GM23248 (cell line): Measurements from ENCODE around the gene MT1B. TPM values are rescaled to one million over a fixed set of nuclear protein-coding genes. Genes with fewer than 3 reads are reported as not detected.
A peak's percentile ranks its signal among the peaks of the same experiment; 100 is the strongest.

Experiments used
- DNase-seq: peaks from one replicate; pipeline ENCODE4 v3.0.0-alpha.2; 2015
- H2AFZ ChIP-seq: fragments of 200-600 bp; sonication (generic); 2 replicates; pipeline ENCODE4 v1.6.1; 2016; ENCODE audit warnings: antibody characterized with exemption
- H3F3A ChIP-seq: fragments of 200-600 bp; sonication (generic); 2 replicates; pipeline ENCODE4 v1.6.1; 2016; ENCODE audit warnings: mild to moderate bottlenecking, antibody characterized with exemption, mixed run types; ENCODE audit not compliant: insufficient read depth
- H3K27ac ChIP-seq: fragments of 200-600 bp; sonication (generic); 2 replicates; pipeline ENCODE4 v1.5.1; 2016; ENCODE audit warnings: mild to moderate bottlenecking
- H3K27me3 ChIP-seq: fragments of 200-600 bp; sonication (generic); replicated peaks from 2 replicates; pipeline ENCODE4 v1.6.1; 2016; ENCODE audit warnings: mild to moderate bottlenecking; ENCODE audit not compliant: insufficient read depth
- H3K36me3 ChIP-seq: fragments of 200-600 bp; sonication (generic); 2 replicates; pipeline ENCODE4 v1.6.1; 2016; ENCODE audit warnings: low read depth, mild to moderate bottlenecking
- H3K4me1 ChIP-seq: fragments of 200-600 bp; sonication (generic); 2 replicates; pipeline ENCODE4 v1.6.1; 2016; ENCODE audit warnings: mild to moderate bottlenecking; ENCODE audit not compliant: insufficient read depth
- H3K4me2 ChIP-seq: fragments of 200-600 bp; sonication (generic); one replicate; pipeline ENCODE4 v1.6.1; 2016; ENCODE audit warnings: mild to moderate bottlenecking; ENCODE audit not compliant: unreplicated experiment
- H3K4me3 ChIP-seq: fragments of 200-600 bp; sonication (generic); 2 replicates; pipeline ENCODE4 v1.5.1; 2016; ENCODE audit warnings: mild to moderate bottlenecking
- H3K79me2 ChIP-seq: fragments of 200-600 bp; sonication (generic); 2 replicates; pipeline ENCODE4 v1.6.1; 2016; ENCODE audit warnings: mild to moderate bottlenecking; ENCODE audit not compliant: insufficient read depth
- H3K9ac ChIP-seq: fragments of 200-600 bp; sonication (generic); 2 replicates; pipeline ENCODE4 v1.6.1; 2016; ENCODE audit warnings: mild to moderate bottlenecking
- H3K9me2 ChIP-seq: fragments of 200-600 bp; sonication (generic); 2 replicates; pipeline ENCODE4 v1.6.1; 2016; ENCODE audit warnings: mixed run types, mild to moderate bottlenecking, moderate library complexity; ENCODE audit not compliant: insufficient read depth
- H3K9me3 ChIP-seq: fragments of 200-600 bp; sonication (generic); one replicate; pipeline ENCODE4 v1.6.1; 2017; ENCODE audit warnings: low read depth
- H4K20me1 ChIP-seq: fragments of 200-600 bp; sonication (generic); 2 replicates; pipeline ENCODE4 v1.6.0; 2016; ENCODE audit not compliant: insufficient read depth
- EZH2 ChIP-seq: fragments of 200-600 bp; sonication (generic); IDR thresholded peaks from 2 replicates; pipeline ENCODE4 v1.6.1; 2018; ENCODE audit warnings: antibody characterized with exemption, mild to moderate bottlenecking; ENCODE audit not compliant: insufficient read depth, poor library complexity, severe bottlenecking
- EZH2phosphoT487 ChIP-seq: fragments of 200-600 bp; sonication (generic); IDR thresholded peaks from 2 replicates; pipeline ENCODE4 v1.6.1; 2018; ENCODE audit warnings: antibody characterized with exemption, moderate library complexity, mild to moderate bottlenecking, low read depth; ENCODE audit not compliant: insufficient read depth
- WGBS, 2 experiments: methylation state at CpG; one replicate each; pipeline ENCODE4 v1.1.6; 2015 to 2017; ENCODE audit warnings: low lambda C conversion rate in 2 of 2, low coverage in 1 of 2; ENCODE audit errors: missing lambda C conversion rate in 2 of 2; 5-methylcytosine and 5-hydroxymethylcytosine counted together
- in situ Hi-C: fragments of 300-500 bp; cut with MboI; formaldehyde crosslinking; loops from 2 replicates; pipeline ENCODE4 v1.15.0; 2020
- polyA plus RNA-seq: library from polyadenylated mRNA; unstranded; fragments of >200 nt; fragmentation: Nextera tagmentation; extraction: Ambion mirVana; gene quantifications from 2 replicates; pipeline ENCODE4 v1.2.1, GENCODE V29; 2016
- total RNA-seq: library from RNA; depleted of rRNA; stranded (reverse); fragments of >200 nt; shearing (Covaris generic); gene quantifications from 2 replicates; pipeline ENCODE4 v1.2.3, GENCODE V29; 2014

MT1B gene
- total and polyA plus RNA-seq, 2 experiments from 2014 or later, result not detected

GRCh38 chr16:56615353-56615752 is 36.3 kb upstream of the MT1B start:
- Histone ChIP-seq H3K36me3 (no peaks in the 10 kb centered on the region), H3K9me3 (no peaks in the 10 kb centered on the region), H3K4me2 (no peak overlapping the region), H3F3A (peaks cover 47% of the 10 kb centered on the region), H3K9ac (no peak overlapping the region), H2AFZ (no peak overlapping the region), H3K9me2 (no peaks in the 10 kb centered on the region), H3K79me2 (0 out of 2 replicates have a peak, but pooled peaks cover 3% of the 10 kb centered on the region), H4K20me1 (no peaks in the 10 kb centered on the region), H3K27me3 (no peaks in the 10 kb centered on the region), H3K4me1 (peaks cover 58% of the 10 kb centered on the region), H3K4me3 (no peak overlapping the region), H3K27ac (peak overlapping the region; percentile 74)
- DNase-seq, result peak; percentile 72
- in situ Hi-C loops, result no loop called here
- no peak for TF ChIP-seq EZH2
- TF ChIP-seq EZH2phosphoT487, result no peak
- 65 to 69% methylated on average over 3 of the region's 3 CpGs for WGBS, 2 experiments

- Histone ChIP-seq H3K27ac (no peak overlapping the region; the same call in 1 of the 2 replicates), H3K36me3 (no peaks in the 10 kb centered on the region), H3K9me2 (no peaks in the 10 kb centered on the region), H3K27me3 (no peaks in the 10 kb centered on the region), H3K9me3 (no peaks in the 10 kb centered on the region), H3K4me1 (peaks cover 45% of the 10 kb centered on the region), H3K9ac (peak overlapping the region; percentile 65), H4K20me1 (no peaks in the 10 kb centered on the region), H3K4me2 (peak overlapping the region; percentile 93), H2AFZ (peak overlapping the region; percentile 97), H3F3A (peaks cover 34% of the 10 kb centered on the region), H3K4me3 (peak overlapping the region; percentile 68), H3K79me2 (no peaks in the 10 kb centered on the region)
- WGBS, 2 experiments, result 56 to 62% methylated on average over 22 to 23 of the region's 23 CpGs
- in situ Hi-C loops, result no loop called here
- DNase-seq, result no peak
- TF ChIP-seq EZH2phosphoT487 (no peak), EZH2 (no peak)
These were observed 35.0 kb upstream of the MT1B start for GRCh38 chr16:56616608-56617211.

- peaks cover 29% of the 10 kb centered on the region for H3F3A ChIP-seq
- H3K36me3 ChIP-seq, result no peaks in the 10 kb centered on the region
- H3K9me2 ChIP-seq, result no peaks in the 10 kb centered on the region
- H3K4me1 ChIP-seq, result peaks cover 37% of the 10 kb centered on the region
- H3K27me3 ChIP-seq, result no peaks in the 10 kb centered on the region
- peak overlapping the region; percentile 93 for H3K4me2 ChIP-seq
- H2AFZ ChIP-seq, result peak overlapping the region; percentile 97
- in situ Hi-C loops, result no loop called here
- peak overlapping the region; percentile 68 for H3K4me3 ChIP-seq
- peak overlapping the region; percentile 33; the same call in 1 of the 2 replicates for H3K27ac ChIP-seq
- WGBS, 2 experiments, result 3 to 4% methylated on average over 36 to 40 of the region's 41 CpGs
- DNase-seq, result peak; percentile 88
- no peaks in the 10 kb centered on the region for H3K79me2 ChIP-seq
- no peaks in the 10 kb centered on the region for H3K9me3 ChIP-seq
- TF ChIP-seq EZH2, result no peak
- TF ChIP-seq EZH2phosphoT487, result no peak
- peak overlapping the region; percentile 65 for H3K9ac ChIP-seq
- H4K20me1 ChIP-seq, result no peaks in the 10 kb centered on the region
These were observed 34.2 kb upstream of the MT1B start for GRCh38 chr16:56617212-56618085.

- Histone ChIP-seq H3K9ac (no peak overlapping the region), H4K20me1 (no peaks in the 10 kb centered on the region), H3K27ac (no peak overlapping the region), H3K4me3 (no peak overlapping the region), H3K79me2 (no peaks in the 10 kb centered on the region), H3K4me2 (no peak overlapping the region), H3K9me2 (no peaks in the 10 kb centered on the region), H3F3A (peaks cover 25% of the 10 kb centered on the region), H2AFZ (no peak overlapping the region), H3K9me3 (no peaks in the 10 kb centered on the region), H3K27me3 (no peaks in the 10 kb centered on the region), H3K36me3 (no peaks in the 10 kb centered on the region), H3K4me1 (peaks cover 30% of the 10 kb centered on the region)
- TF ChIP-seq EZH2, result no peak
- in situ Hi-C loops, result no loop called here
- 81% methylated on average over 6 of the region's 6 CpGs for WGBS, 2 experiments
- DNase-seq, result no peak
These were observed 33.5 kb upstream of the MT1B start for GRCh38 chr16:56618138-56618537.
